GM23248 (cell line): ENCODE data around the gene LUZP1.

Experiments
- EZH2 ChIP-seq: fragments of 200-600 bp; sonication (generic); IDR thresholded peaks from 2 replicates; pipeline ENCODE4 v1.6.1; 2018; ENCODE audit warnings: antibody characterized with exemption, mild to moderate bottlenecking; ENCODE audit not compliant: insufficient read depth, poor library complexity, severe bottlenecking
- EZH2phosphoT487 ChIP-seq: fragments of 200-600 bp; sonication (generic); IDR thresholded peaks from 2 replicates; pipeline ENCODE4 v1.6.1; 2018; ENCODE audit warnings: antibody characterized with exemption, moderate library complexity, mild to moderate bottlenecking, low read depth; ENCODE audit not compliant: insufficient read depth

GRCh38 chr1:23215291-23215690, 46.6 kb upstream of the LUZP1 start:
- TF ChIP-seq EZH2 (no peak), EZH2phosphoT487 (no peak)
